ENCODE measurements around the gene MTARC2. TPM values are rescaled to one million over a fixed set of nuclear protein-coding genes. Genes with fewer than 3 reads are reported as not detected.

MTARC2 gene
- total RNA-seq, 1 donor from 2014 or later: 3.6 TPM

- Mint-ChIP-seq H3K4me1 (ENCODE audit: unreplicated experiment) (no peaks in the 10 kb centered on the region), H3K9me3 (ENCODE audit: unreplicated experiment) (no peaks in the 10 kb centered on the region), H3K27ac (ENCODE audit: unreplicated experiment) (no peak overlapping the region), H3K27me3 (ENCODE audit: unreplicated experiment) (no peaks in the 10 kb centered on the region), H3K4me3 (ENCODE audit: unreplicated experiment) (no peak overlapping the region), H3K36me3 (ENCODE audit: low read depth, unreplicated experiment) (no peaks in the 10 kb centered on the region)
- DNase-seq (ENCODE audit: low spot score): peak; percentile 67
- TF ChIP-seq, protein P1, sequence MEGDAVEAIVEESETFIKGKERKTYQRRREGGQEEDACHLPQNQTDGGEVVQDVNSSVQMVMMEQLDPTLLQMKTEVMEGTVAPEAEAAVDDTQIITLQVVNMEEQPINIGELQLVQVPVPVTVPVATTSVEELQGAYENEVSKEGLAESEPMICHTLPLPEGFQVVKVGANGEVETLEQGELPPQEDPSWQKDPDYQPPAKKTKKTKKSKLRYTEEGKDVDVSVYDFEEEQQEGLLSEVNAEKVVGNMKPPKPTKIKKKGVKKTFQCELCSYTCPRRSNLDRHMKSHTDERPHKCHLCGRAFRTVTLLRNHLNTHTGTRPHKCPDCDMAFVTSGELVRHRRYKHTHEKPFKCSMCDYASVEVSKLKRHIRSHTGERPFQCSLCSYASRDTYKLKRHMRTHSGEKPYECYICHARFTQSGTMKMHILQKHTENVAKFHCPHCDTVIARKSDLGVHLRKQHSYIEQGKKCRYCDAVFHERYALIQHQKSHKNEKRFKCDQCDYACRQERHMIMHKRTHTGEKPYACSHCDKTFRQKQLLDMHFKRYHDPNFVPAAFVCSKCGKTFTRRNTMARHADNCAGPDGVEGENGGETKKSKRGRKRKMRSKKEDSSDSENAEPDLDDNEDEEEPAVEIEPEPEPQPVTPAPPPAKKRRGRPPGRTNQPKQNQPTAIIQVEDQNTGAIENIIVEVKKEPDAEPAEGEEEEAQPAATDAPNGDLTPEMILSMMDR (IDR thresholded peaks at IDR 0.05; ENCODE audit: unreplicated experiment): peak; percentile 90
Observed at GRCh38 chr1:220775240-220775853, 27.2 kb downstream of the MTARC2 start.

GRCh38 chr1:220776254-220776653, 28.1 kb downstream of the MTARC2 start:
- Mint-ChIP-seq H3K9me3 (ENCODE audit: unreplicated experiment) (no peaks in the 10 kb centered on the region), H3K36me3 (ENCODE audit: low read depth, unreplicated experiment) (no peaks in the 10 kb centered on the region), H3K27me3 (ENCODE audit: unreplicated experiment) (no peaks in the 10 kb centered on the region), H3K4me1 (ENCODE audit: unreplicated experiment) (no peaks in the 10 kb centered on the region), H3K27ac (ENCODE audit: unreplicated experiment) (no peak overlapping the region), H3K4me3 (ENCODE audit: unreplicated experiment) (no peak overlapping the region)
- DNase-seq (ENCODE audit: low spot score): no peak
- TF ChIP-seq, protein P1 (IDR thresholded peaks at IDR 0.05; ENCODE audit: unreplicated experiment): no peak

- Mint-ChIP-seq H3K9me3 (ENCODE audit: unreplicated experiment) (no peaks in the 10 kb centered on the region), H3K4me3 (ENCODE audit: unreplicated experiment) (no peak overlapping the region), H3K27ac (ENCODE audit: unreplicated experiment) (no peak overlapping the region), H3K36me3 (ENCODE audit: low read depth, unreplicated experiment) (no peaks in the 10 kb centered on the region), H3K27me3 (ENCODE audit: unreplicated experiment) (no peaks in the 10 kb centered on the region), H3K4me1 (ENCODE audit: unreplicated experiment) (no peaks in the 10 kb centered on the region)
- DNase-seq (ENCODE audit: low spot score): peak; percentile 93
- TF ChIP-seq, protein P1 (IDR thresholded peaks at IDR 0.05; ENCODE audit: unreplicated experiment): peak; percentile 86
Observed at GRCh38 chr1:220776720-220777326, 28.7 kb downstream of the MTARC2 start.

- H3K4me3 Mint-ChIP-seq (ENCODE audit: unreplicated experiment): no peak overlapping the region
- no peak for DNase-seq (ENCODE audit: low spot score)
- H3K27me3 Mint-ChIP-seq (ENCODE audit: unreplicated experiment): peaks cover 3% of the 10 kb centered on the region
- H3K36me3 Mint-ChIP-seq (ENCODE audit: low read depth, unreplicated experiment): no peaks in the 10 kb centered on the region
- H3K27ac Mint-ChIP-seq (ENCODE audit: unreplicated experiment): no peak overlapping the region
- no peaks in the 10 kb centered on the region for H3K4me1 Mint-ChIP-seq (ENCODE audit: unreplicated experiment)
- TF ChIP-seq, protein P1 (IDR thresholded peaks at IDR 0.05; ENCODE audit: unreplicated experiment): no peak
- no peaks in the 10 kb centered on the region for H3K9me3 Mint-ChIP-seq (ENCODE audit: unreplicated experiment)
Observed at GRCh38 chr1:220783453-220783852, 35.3 kb downstream of the MTARC2 start.

GRCh38 chr1:220784751-220785150, 36.6 kb downstream of the MTARC2 start:
- Mint-ChIP-seq H3K27ac (ENCODE audit: unreplicated experiment) (no peak overlapping the region), H3K4me1 (ENCODE audit: unreplicated experiment) (no peaks in the 10 kb centered on the region), H3K36me3 (ENCODE audit: low read depth, unreplicated experiment) (no peaks in the 10 kb centered on the region), H3K9me3 (ENCODE audit: unreplicated experiment) (no peaks in the 10 kb centered on the region), H3K27me3 (ENCODE audit: unreplicated experiment) (peaks cover 3% of the 10 kb centered on the region), H3K4me3 (ENCODE audit: unreplicated experiment) (no peak overlapping the region)
- TF ChIP-seq, protein P1 (IDR thresholded peaks at IDR 0.05; ENCODE audit: unreplicated experiment): no peak
- no peak for DNase-seq (ENCODE audit: low spot score)

Measured in endothelial cell (in vitro differentiated cells).